Mammary epithelial cell (primary cell): Measurements from ENCODE around the gene FIGNL2.

ENCODE experiments used
- EZH2 ChIP-seq: IDR thresholded peaks from 2 replicates; pipeline ENCODE4 v1.6.1; 2012; ENCODE audit warnings: low read length, inconsistent platforms, borderline replicate concordance
- TF ChIP-seq, protein P1 (sequence below), 2 donors: IDR thresholded peaks in 1 of 2; conservative IDR thresholded peaks in 1 of 2; 2 replicates each; pipeline ENCODE4 v1.5.1; 2011 to 2012; ENCODE audit warnings: inconsistent platforms in 2 of 2, low read length in 2 of 2, mild to moderate bottlenecking in 2 of 2, control low read depth in 1 of 2, low read depth in 1 of 2; ENCODE audit not compliant: insufficient read depth in 1 of 2; ENCODE audit errors: extremely low read depth in 1 of 2

DNA sequence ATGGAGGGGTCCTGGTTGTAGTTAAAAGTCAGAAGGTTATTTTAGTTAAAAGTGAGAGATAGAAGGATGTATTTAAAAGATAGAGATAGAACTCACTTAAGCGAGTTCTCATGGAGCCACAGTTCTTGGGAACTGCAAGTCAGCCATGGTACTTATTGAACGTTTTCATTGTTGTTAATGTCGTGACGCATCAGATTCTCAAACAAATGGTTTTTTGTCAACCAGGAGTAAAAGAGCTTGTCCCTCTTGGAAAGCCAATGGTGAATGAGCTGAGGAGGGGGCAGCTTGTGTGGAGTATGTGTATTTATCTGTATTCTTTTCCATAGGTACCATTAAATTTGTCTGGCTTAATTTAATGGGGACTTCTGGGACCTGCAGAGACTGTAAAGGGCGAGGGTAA, 68.6 kb downstream of the FIGNL2 start:
- TF ChIP-seq, protein P1, sequence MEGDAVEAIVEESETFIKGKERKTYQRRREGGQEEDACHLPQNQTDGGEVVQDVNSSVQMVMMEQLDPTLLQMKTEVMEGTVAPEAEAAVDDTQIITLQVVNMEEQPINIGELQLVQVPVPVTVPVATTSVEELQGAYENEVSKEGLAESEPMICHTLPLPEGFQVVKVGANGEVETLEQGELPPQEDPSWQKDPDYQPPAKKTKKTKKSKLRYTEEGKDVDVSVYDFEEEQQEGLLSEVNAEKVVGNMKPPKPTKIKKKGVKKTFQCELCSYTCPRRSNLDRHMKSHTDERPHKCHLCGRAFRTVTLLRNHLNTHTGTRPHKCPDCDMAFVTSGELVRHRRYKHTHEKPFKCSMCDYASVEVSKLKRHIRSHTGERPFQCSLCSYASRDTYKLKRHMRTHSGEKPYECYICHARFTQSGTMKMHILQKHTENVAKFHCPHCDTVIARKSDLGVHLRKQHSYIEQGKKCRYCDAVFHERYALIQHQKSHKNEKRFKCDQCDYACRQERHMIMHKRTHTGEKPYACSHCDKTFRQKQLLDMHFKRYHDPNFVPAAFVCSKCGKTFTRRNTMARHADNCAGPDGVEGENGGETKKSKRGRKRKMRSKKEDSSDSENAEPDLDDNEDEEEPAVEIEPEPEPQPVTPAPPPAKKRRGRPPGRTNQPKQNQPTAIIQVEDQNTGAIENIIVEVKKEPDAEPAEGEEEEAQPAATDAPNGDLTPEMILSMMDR (conservative IDR thresholded peaks at IDR 0.05 in 1 of 2, IDR thresholded peaks at IDR 0.05 in 1 of 2; ENCODE audit: extremely low read depth in 1 of 2, insufficient read depth in 1 of 2, low read depth in 1 of 2, low read length in 2 of 2), result no peak
- TF ChIP-seq EZH2, result no peak
